OCI-LY1 (cell line): ENCODE results near the gene PLCD1.

ENCODE experiments used
- H2AFZ ChIP-seq: fragments of 200-600 bp; sonication (generic), shearing (Covaris generic); 2 replicates; pipeline ENCODE4 v1.6.0; 2014; ENCODE audit warnings: antibody characterized with exemption, mild to moderate bottlenecking, low read length
- H3F3A ChIP-seq: fragments of 200-600 bp; sonication (generic), shearing (Covaris generic); 2 replicates; pipeline ENCODE4 v1.6.0; 2014; ENCODE audit warnings: mild to moderate bottlenecking, antibody characterized with exemption, low read length, moderate library complexity; ENCODE audit not compliant: insufficient read depth
- H3K27ac ChIP-seq: fragments of 200-600 bp; sonication (generic); 2 replicates; pipeline ENCODE4 v1.5.1; 2014; ENCODE audit warnings: low read length, mixed run types, mild to moderate bottlenecking, low read depth; ENCODE audit not compliant: poor library complexity, severe bottlenecking
- H3K27me3 ChIP-seq: fragments of 200-600 bp; sonication (generic); 2 replicates; pipeline ENCODE4 v1.6.0; 2014; ENCODE audit warnings: antibody characterized with exemption, mild to moderate bottlenecking, low read length, moderate library complexity; ENCODE audit not compliant: insufficient read depth
- H3K36me3 ChIP-seq: fragments of 200-600 bp; sonication (generic); 2 replicates; pipeline ENCODE4 v1.6.1; 2014; ENCODE audit warnings: mild to moderate bottlenecking, antibody characterized with exemption, low read length, moderate library complexity, mixed read lengths; ENCODE audit not compliant: insufficient read depth
- H3K4me1 ChIP-seq: fragments of 200-600 bp; sonication (generic); 2 replicates; pipeline ENCODE4 v1.5.1; 2014; ENCODE audit warnings: mild to moderate bottlenecking, low read length, moderate library complexity; ENCODE audit not compliant: insufficient read depth, severe bottlenecking
- H3K4me2 ChIP-seq: fragments of 200-600 bp; sonication (generic), shearing (Covaris generic); 2 replicates; pipeline ENCODE4 v1.6.1; 2014; ENCODE audit warnings: low read length
- H3K4me3 ChIP-seq: fragments of 200-600 bp; sonication (generic); 2 replicates; pipeline ENCODE4 v1.5.1; 2014; ENCODE audit warnings: low read length, low read depth, mild to moderate bottlenecking, mixed read lengths; ENCODE audit not compliant: poor library complexity, severe bottlenecking
- H3K79me2 ChIP-seq: fragments of 200-600 bp; shearing (Covaris generic); 2 replicates; pipeline ENCODE4 v1.6.1; 2016; ENCODE audit warnings: mixed run types, low read length, mixed read lengths; ENCODE audit not compliant: insufficient read depth
- H3K9ac ChIP-seq: fragments of 200-600 bp; sonication (generic), shearing (Covaris generic); 2 replicates; pipeline ENCODE4 v1.6.1; 2014; ENCODE audit warnings: mild to moderate bottlenecking, low read length, mixed read lengths
- H3K9me2 ChIP-seq: fragments of 200-600 bp; sonication (generic), shearing (Covaris generic); 2 replicates; pipeline ENCODE4 v1.6.1; 2014; ENCODE audit warnings: low read depth, mild to moderate bottlenecking, low read length, mixed read lengths
- H3K9me3 ChIP-seq: fragments of 200-600 bp; shearing (Covaris generic); 2 replicates; pipeline ENCODE4 v1.6.1; 2014; ENCODE audit warnings: low read length, mixed read lengths
- H4K20me1 ChIP-seq: fragments of 200-600 bp; sonication (generic), shearing (Covaris generic); 2 replicates; pipeline ENCODE4 v1.6.0; 2016; ENCODE audit warnings: mild to moderate bottlenecking, low read length; ENCODE audit not compliant: insufficient read depth
- CTCF ChIP-seq: fragments of 200-600 bp; sonication (generic), shearing (Covaris generic); IDR thresholded peaks from 2 replicates; pipeline ENCODE4 v1.5.1; 2017; ENCODE audit warnings: mild to moderate bottlenecking, antibody characterized with exemption, low read length, moderate library complexity, mixed read lengths
- EZH2 ChIP-seq: fragments of 200-600 bp; sonication (generic), shearing (Covaris generic); IDR thresholded peaks from 2 replicates; pipeline ENCODE4 v1.8.0; 2017; ENCODE audit warnings: borderline replicate concordance, mixed run types, mild to moderate bottlenecking, antibody characterized with exemption, low read length, moderate library complexity, mixed read lengths

The PLCD1 gene

GRCh38 chr3:38008971-38009580 lies 20.4 kb downstream of the PLCD1 start:
- H3K4me3 ChIP-seq: no peak overlapping the region
- H3K9me3 ChIP-seq: no peaks in the 10 kb centered on the region
- H3K27ac ChIP-seq: no peak overlapping the region
- no peak overlapping the region for H2AFZ ChIP-seq
- peaks cover 4% of the 10 kb centered on the region for H3K4me1 ChIP-seq
- H3K4me2 ChIP-seq: no peak overlapping the region
- no peaks in the 10 kb centered on the region for H3K79me2 ChIP-seq
- peaks cover 7% of the 10 kb centered on the region; the same call in 1 of the 2 replicates for H3K36me3 ChIP-seq
- no peak overlapping the region for H3K9ac ChIP-seq
- H4K20me1 ChIP-seq: no peaks in the 10 kb centered on the region
- TF ChIP-seq EZH2: no peak
- TF ChIP-seq CTCF: no peak
- no peaks in the 10 kb centered on the region for H3F3A ChIP-seq
- no peaks in the 10 kb centered on the region for H3K27me3 ChIP-seq
- no peaks in the 10 kb centered on the region for H3K9me2 ChIP-seq

GRCh38 chr3:38008191-38008701 lies 21.2 kb downstream of the PLCD1 start:
- H3F3A ChIP-seq: no peaks in the 10 kb centered on the region
- H3K4me1 ChIP-seq: peaks cover 4% of the 10 kb centered on the region
- no peak overlapping the region for H2AFZ ChIP-seq
- no peak overlapping the region for H3K4me2 ChIP-seq
- no peak overlapping the region for H3K4me3 ChIP-seq
- H3K27me3 ChIP-seq: no peaks in the 10 kb centered on the region
- no peaks in the 10 kb centered on the region for H3K9me2 ChIP-seq
- H3K9ac ChIP-seq: no peak overlapping the region
- no peaks in the 10 kb centered on the region for H3K79me2 ChIP-seq
- H4K20me1 ChIP-seq: no peaks in the 10 kb centered on the region
- peaks cover 7% of the 10 kb centered on the region; the same call in 1 of the 2 replicates for H3K36me3 ChIP-seq
- TF ChIP-seq CTCF: no peak
- no peak for TF ChIP-seq EZH2
- no peaks in the 10 kb centered on the region for H3K9me3 ChIP-seq
- no peak overlapping the region for H3K27ac ChIP-seq

- H3K4me2 ChIP-seq: no peak overlapping the region
- H3K9ac ChIP-seq: no peak overlapping the region
- H3K9me2 ChIP-seq: no peaks in the 10 kb centered on the region
- peaks cover 9% of the 10 kb centered on the region; the same call in 1 of the 2 replicates for H3K36me3 ChIP-seq
- H3K27me3 ChIP-seq: no peaks in the 10 kb centered on the region
- H3F3A ChIP-seq: no peaks in the 10 kb centered on the region
- peaks cover 4% of the 10 kb centered on the region for H3K4me1 ChIP-seq
- H3K27ac ChIP-seq: no peak overlapping the region
- no peak overlapping the region for H3K4me3 ChIP-seq
- no peaks in the 10 kb centered on the region for H3K79me2 ChIP-seq
- TF ChIP-seq CTCF (no peak), EZH2 (no peak)
- no peaks in the 10 kb centered on the region for H4K20me1 ChIP-seq
- no peaks in the 10 kb centered on the region for H3K9me3 ChIP-seq
- H2AFZ ChIP-seq: no peak overlapping the region
These were observed 21.7 kb downstream of the PLCD1 start for GRCh38 chr3:38007754-38008090.
